HG03280 (cell line): ENCODE results near the gene ERICH2.
A peak's percentile ranks its signal among the peaks of the same experiment; 100 is the strongest.

Source experiments
- ATAC-seq: cut with Tn5 transposase; IDR thresholded peaks from one replicate; pipeline ENCODE4 v1.9.1; 2021; ENCODE audit warnings: mild to moderate bottlenecking, moderate library complexity; ENCODE audit not compliant: unreplicated experiment

The ERICH2 gene

DNA sequence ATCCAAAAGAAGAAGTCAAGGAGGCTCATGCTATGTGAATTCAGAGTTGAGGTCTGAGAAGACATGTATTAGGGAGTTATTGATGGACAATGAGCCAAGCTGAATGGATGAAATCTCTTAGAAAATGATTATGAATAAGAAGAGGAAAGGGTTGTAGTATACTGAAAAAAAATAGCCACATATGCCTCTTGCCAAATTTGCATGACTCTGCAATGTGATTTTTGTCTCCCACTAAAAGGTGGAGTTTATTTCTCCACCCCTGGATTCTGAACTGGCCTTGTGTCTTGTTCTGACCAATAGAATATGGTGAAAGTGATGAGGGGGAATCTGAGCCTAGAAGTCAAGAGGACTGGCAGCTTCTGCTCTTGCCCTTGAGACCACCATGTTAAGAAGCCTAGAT lies 8.6 kb upstream of the ERICH2 start:
- ATAC-seq, result no peak

DNA sequence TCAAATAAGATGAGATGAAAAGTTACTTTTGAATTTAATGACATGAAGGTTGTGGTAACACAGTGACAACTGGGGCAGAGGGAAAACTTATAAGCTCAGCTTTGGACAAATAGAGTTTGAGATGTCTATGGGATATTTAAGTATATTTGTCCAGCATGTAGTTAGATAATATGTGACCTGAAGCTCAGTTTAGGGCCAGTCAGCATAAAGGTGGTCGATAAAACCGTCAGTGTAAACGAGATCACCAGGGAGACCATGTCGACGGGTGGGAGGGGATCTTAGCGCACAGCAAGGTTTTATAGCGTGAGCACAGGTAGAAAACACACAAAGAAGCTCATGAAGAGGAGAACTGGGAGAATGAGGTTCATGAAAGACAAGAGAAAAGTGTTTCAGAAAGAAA lies 7.4 kb upstream of the ERICH2 start:
- ATAC-seq, result no peak

DNA sequence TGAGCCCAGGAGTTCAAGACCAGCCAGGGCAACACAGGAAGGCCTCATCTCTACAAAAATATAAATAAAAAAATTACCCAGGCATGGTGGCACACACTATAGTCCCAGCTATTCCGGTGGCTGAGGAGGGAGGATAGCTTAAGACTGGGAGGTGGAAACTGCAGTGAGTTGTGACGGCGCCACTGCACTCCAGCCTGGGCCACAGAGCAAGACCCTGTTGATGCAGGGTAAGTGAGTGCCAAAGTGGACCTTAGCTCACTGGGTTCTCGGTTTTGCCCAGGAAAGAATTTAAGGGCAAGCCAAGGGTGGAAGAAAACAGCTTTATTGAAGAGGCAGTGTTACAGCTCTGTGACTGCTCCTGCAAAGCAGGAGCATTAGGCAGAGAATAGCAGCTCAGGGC lies 6.9 kb upstream of the ERICH2 start:
- ATAC-seq, result no peak

DNA sequence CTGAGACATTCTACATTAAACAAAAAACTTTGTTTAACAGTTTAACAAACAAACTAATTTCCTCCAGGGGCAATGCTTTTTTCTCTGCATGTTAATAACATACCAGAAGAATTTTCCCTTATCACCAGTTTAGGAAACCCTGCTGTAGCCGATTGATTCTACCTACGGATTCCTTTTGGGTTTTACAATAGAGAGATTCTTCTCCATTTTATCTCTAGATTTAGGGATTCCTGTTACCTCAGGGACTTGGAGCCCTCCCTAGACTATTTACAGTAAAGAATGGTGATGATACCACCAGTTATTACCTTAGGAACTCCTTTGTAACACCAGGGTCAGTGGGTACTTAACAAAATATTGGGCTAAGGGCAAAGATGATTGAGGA lies 5.3 kb upstream of the ERICH2 start:
- ATAC-seq, result no peak

DNA sequence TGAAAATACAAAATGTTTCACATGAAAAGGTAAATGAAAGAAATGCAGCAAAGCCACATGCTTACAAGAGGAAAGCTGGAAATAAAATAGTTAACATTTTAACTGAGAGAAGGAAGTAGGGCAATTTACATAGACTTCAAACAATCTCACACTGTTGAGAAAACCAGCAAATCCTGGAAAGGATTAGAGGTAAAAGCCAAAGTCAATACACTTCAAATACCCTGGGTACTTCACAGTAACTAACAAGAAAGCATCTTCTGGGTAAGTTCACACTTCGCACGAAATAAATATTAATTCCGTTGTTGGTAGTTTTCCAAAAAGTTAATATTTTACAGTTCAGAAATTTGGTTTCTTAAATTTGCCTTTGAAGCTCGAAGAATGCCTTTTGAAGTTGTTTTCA lies 3.5 kb upstream of the ERICH2 start:
- ATAC-seq, result no peak

DNA sequence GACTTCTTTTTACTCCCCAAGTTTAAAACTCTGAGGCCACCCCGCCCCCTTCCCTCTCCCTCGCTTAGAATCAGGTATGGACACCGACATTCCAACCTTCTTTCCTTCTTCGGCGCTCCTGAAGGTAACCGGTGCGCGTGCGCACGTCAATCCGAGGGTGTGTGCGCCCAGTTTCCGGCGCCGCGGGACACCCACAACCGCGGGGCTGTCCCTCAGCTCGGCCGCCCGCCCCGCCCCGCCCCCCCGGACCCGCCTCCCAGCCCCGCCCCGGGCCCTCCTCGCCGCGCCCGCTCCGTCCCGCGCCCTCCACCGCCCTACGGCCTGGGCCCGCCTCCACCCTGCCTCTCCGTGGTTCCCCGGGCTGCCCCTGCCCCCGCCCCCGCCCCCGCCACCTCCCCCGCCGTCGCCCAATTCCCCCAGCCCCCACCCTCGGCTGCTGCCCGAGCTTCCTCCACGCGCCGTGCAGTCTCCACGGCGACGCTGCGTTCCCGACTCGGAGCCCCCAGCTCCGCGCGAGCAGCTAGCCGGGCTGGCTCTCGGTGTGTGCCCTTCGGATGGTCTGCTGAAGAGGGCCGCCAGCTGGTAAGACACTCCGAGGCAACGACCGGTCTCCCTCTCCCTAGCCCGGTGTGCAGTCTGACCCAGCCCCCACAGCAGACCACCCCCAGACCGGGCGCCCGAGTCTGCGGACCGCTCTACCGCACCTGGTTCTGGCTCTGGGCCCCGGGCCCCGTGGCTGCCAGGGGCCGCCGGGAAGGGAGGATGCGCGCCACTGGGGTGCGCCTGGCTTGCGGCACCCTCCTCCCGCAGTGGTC lies 635 bp downstream of the ERICH2 start:
- peak; percentile 82 for ATAC-seq

DNA sequence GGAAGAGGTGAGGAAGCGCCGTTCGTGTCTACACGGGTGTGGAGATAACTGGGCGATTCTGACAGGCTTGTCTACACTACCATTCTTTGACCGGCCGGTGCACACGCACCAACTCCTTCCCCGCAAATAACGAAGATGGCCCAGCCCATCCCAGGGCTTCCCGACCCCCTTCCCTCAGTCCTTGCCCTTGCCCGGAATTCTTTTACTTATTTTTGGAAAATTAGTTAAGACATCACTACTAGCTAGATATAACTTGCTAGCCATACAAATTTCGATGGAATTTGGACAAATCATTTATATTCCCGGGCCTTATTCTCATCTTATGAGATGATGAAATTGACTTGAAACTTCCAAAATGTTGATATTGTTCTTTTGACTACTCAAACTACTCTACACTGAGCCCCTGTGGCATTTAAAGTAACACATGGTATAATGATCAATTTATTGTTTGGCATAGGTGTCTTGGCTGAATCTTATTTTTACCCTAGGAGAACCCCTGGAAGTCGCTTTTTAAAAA lies 1.3 kb downstream of the ERICH2 start:
- no peak for ATAC-seq

DNA sequence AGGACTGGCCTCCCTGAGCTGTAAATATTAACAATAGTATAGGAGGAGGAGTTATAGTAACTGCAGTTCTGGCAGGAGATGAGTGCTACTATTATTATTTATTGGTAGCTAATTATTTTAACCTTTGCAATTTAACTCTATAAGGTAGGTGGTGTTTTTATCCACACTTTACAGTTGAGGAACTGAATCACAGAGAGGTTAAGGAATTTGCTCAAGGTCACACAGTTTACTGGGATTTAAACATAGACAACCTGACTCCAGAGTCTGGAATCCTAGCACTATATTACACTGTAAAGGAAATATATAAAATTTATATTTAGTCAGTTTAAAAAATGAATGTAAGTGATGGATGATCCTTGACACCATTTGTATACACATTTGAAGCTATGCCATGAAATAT lies 2.1 kb downstream of the ERICH2 start:
- no peak for ATAC-seq

DNA sequence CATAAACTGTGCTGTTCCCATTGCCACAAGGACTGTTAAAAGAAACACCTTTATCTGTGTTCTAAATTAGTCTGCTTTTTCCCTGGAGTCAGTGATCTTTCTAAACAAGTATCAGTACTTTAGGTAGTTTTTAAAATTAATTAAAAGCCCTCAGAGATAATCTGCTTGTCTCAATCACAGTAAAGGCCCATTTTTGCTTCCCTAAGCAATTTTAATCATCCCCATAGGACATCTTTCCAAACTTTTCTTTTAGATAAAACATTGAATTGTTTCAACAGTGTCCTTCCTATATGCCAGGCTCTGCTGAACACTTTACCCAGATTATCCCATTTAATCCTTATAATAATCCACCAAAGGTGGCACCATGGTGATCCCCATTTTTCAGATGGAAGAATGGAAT lies 3.9 kb downstream of the ERICH2 start:
- no peak for ATAC-seq

DNA sequence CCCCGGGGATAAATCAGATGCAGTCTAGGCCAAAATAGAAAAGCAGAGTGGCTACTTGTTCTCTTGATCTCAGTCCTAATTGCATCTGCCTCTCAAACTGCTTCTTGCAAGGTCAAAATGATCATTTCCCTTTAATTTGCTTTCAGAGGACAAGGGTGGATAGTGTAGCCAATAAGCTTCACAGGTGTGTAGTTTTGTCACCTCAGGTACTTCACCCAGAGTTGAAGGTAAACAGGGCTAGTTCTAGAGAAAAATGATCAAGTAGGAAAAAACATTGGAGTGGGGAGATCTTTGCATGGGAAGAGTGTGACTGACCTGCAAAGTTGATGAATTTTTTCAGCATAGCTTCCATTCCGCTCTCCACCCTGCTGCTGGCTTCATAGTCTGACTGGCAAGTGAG lies 8.7 kb downstream of the ERICH2 start:
- no peak for ATAC-seq

DNA sequence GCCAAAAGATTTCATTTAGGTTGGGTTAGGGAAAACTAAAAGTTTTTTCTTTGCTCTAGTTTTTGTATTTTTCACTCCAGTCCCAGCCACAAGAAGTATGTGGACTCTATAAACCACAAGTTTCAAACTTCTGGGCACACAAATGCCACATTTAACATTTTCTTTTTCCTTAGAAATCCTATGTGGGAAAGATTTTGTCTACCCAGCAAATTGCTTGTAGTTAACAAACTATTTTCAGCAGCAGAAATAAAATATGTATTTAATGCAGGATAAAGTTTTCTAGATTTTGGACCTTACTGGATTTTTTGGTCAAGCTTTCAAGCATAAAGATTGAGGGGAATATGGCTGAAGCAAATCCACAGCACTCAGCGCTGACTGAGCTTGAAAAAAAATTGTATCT lies 9.1 kb downstream of the ERICH2 start:
- ATAC-seq, result no peak

DNA sequence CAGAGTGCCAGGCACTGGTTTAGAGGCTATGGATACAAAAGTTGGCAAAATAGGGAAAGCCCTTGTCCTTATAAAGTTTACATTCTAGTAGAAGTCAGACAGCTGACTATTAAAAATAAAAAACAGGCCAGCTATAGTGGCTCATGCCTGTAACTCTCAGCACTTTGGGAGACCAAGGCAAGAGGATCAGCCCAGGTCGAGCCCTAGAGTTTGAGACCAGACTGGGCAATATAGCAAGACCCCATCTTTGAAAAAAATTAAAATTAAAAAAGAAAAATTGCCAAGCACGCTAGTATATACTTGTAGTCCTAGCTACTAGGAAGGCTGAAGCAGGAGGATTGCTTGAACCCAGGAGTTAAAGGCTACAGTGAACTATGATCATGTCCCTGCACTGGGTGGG lies 12.5 kb downstream of the ERICH2 start:
- no peak for ATAC-seq

DNA sequence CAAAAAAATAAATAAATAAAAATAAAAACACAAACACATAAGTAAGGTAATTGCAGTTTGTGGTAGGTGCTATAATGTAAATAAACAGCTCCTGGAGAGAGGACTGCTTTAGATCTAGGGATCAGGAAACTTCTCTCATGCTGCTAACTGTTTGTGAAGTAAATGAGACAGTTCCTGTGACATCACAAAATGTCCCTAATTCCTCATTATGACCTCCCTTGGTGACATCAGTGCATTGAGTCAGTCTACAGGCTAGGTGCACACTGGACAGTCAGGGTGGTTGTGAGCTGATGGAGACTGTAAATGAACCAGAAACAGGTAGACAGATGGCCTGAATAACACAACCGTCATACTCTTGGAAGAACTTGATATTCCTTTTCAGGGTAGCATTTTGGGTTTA lies 13.4 kb downstream of the ERICH2 start:
- ATAC-seq, result no peak

DNA sequence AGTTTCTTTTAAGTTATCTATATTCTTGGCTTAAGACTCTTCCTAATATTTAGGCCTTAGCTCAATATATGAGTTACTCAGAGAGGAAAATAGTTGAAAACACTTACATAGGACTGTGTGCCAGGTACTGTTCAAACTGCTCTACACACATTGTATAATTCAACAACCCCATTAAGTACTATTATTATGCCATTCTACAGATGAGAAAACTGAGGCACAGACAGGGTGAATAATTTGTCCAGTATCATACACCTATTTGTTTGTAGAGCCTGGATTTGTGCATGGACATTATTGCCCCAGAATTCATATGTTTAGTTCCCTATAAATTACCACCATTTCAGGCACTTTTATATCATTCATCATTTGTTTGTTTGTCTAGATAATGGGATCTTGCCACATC lies 28.8 kb downstream of the ERICH2 start:
- ATAC-seq, result no peak

DNA sequence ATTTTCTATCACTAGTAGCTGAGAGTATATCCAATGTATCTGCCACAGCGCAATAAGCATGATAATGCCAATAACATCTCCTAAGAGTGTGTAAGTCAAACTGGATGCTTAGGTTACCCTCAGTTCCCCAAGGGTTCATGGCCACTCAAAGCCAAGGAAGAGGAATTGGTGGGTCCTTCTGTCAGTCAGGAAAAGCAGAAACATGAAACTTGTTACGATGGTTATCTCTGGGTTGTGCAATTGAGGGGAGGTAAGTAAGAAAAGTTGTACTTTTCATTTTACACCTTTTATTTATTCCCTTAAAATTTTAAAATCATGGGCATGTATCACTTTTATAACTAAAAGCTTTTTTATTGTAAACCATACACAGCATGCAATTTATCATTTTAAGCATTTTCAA lies 36.4 kb downstream of the ERICH2 start:
- ATAC-seq, result no peak

DNA sequence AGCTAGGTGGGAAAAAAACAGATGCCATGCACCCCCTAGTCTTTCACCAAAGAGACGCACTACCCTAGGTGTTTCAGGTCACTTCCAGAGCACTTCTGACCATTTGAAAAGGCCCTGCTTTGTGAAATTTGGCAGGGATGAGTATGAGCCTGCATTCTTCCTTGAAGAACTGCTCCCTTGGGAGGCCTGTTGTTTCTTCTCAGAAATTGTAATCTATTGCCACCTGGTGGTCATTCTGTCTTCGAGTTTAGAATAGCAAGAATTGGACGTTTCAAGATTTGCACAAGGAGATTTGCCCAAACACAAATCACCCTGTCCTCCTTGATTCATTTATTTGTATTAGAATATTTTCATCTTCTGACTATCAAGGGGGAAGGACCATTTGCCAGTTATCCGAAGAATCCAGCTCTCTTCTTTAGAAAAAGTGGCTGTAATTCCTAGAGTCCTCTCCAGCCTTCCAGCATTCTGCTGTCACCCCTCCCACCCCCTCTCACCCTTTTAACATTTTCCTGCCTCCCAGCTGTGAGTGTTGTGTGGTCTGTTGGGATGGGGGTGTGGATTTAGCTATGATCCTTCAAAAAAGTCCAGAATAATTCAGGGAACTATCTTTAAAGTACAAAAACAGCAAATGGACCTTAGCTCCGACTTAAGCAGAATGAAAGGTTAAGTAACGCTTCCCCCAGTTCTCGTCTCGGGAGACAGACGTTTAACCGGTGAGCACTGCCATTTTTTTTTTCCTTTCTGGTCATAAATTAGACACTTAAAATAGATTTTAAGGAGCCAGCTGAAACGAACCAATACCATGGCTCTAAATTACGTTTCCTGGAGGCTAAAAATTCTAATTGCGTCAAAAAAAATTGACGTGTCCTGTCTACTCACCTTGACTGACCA lies 42.8 kb downstream of the ERICH2 start:
- ATAC-seq, result no peak

DNA sequence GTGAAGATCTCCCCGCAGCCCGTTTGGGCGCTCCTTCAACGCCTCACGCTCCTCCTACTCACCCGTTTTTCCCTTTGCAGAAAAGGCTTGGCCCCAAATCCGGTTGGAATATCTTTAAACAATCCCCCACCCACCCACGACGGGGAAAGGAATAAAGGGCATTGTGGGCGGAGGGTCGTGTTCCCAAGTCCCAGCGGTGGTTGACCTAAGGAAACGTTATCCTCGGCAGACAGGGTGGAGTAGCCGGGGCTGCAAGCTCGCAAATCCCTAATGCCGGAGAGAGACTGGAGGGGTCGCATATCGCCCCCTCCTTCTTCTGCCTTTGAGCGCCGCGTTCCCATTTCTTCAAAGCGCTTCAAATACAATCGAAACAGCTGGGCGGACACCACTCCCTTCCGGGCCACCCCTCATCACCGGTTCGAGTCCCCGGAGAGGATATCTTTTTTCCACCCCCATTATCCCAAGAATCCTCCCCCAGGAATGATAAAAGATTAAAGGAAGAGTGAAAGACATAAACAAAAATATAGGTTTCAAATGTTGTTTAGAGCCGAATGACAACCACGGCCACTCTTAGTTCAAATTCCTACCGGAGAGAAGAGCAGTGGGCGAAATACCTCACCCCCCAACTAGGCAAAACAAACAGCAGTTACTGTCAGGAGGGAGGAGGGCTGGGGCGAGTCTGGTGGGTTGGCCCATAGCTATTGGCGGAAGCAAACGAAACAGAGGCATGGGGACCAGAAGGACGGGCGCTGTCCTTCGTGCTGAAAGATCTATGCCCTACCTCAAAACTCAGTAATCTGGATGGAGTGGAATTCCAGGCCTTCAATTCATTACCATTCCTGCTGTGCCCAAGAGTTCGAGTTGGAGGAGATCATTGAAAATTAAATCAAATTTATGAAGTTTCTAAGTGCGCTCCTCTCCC lies 43.7 kb downstream of the ERICH2 start:
- ATAC-seq, result no peak

DNA sequence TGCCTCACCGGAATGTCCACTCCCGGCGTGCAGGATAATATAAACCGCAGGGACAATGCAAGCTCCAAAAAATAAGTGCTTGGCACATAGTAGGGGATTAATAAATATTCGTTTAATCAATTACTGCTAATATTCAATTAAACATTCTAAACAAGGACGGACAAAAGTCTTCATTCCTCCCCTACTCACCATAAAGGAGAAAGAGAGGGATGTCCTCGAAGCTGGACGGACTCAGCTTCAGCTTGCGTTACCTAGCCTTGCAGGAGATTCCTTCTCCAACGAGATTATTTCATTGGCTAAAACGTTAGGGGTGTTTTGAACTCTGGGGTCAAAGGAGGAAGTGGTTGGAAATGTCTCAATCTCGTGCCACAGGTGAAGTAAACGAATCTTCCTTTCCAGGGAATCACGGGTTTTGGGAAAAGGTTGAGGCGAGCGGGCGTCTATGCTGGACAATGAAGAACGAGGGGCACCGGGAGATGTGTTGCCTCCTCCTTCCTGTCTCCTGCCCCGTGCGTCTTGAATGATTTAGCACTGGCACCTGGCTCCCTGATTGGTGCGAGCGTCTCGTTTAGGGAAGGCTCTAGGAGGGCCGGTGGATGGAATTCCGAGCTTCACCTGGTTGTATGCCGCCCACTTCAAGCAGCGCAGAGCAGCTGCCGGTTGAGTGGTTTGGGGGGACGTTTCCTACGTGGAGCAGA lies 44.5 kb downstream of the ERICH2 start:
- no peak for ATAC-seq

DNA sequence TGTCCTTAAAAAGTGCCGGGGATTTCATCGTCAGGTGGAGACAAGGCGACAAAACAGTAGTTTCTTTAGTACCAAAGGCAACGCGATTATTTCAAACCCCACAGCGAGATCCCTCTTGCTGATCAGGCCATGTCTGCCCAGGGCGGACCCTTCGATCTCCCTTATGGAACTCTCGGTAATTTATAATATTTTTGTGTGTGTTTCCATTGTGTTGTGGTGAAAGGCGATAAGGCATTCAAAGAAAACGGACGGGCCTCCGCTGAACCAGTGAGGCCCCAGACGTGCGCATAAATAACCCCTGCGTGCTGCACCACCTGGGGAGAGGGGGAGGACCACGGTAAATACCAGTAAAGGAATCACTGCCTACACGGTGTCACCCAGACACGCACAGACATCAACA lies 45.1 kb downstream of the ERICH2 start:
- ATAC-seq, result no peak

DNA sequence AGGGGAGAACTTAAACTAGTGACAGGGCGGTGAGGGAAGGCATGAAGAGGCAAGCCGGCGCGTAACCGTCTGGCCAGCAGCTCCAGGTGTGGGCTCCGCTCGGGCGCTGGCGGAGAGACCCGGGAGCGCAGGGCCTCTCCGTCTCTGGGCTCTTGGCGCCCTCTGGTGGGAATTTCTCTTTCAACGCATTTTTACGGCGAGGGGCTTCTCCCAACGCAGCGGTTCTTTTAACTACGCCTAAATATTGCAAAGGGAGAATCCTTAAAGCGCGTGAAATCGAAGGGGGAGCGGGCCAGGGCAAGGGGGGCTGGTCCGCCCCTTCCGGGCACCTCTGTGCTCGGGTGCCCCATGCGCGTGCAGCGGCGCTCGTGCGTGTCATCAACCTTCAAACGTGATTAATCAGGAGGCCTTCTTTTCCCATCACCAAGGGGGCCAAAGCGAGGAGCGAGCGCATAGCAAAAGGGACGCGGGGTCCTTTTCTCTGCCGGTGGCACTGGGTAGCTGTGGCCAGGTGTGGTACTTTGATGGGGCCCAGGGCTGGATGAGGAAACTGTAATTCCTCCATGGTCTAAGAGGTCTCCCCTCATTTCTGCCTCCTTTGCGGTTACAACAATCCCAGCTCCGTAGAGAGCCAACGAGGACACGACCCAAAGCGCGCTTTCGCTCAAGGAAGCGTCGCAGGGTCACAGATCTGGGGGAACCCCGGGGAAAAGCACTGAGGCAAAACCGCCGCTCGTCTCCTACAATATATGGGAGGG lies 45.7 kb downstream of the ERICH2 start:
- no peak for ATAC-seq
